ENCODE data around the gene SKOR1.

SKOR1 gene

DNA sequence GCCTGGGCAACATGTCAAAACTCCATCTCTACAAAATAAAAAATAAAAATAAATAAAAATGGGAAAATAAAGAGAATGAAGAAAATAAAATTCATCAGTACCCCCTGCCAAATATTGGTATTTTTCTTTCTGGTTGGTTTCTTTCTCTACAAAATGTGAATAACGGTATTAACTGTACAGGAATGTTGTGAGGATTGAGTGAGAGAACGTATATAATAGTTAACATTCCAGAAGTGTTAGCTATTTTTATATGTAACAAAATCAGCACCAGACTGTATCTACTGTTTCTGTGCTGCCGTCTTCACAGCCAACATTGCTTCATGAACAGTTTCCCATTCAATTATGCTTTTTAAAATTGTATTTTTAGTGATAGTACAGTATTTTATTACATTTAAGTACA, 40.0 kb downstream of the SKOR1 start:
- no peak for DNase-seq (ENCODE audit: low read depth)
- H3K4me3 ChIP-seq (ENCODE audit: control insufficient read depth, low read depth, low read length): no peak overlapping the region
- TF ChIP-seq, protein P1, sequence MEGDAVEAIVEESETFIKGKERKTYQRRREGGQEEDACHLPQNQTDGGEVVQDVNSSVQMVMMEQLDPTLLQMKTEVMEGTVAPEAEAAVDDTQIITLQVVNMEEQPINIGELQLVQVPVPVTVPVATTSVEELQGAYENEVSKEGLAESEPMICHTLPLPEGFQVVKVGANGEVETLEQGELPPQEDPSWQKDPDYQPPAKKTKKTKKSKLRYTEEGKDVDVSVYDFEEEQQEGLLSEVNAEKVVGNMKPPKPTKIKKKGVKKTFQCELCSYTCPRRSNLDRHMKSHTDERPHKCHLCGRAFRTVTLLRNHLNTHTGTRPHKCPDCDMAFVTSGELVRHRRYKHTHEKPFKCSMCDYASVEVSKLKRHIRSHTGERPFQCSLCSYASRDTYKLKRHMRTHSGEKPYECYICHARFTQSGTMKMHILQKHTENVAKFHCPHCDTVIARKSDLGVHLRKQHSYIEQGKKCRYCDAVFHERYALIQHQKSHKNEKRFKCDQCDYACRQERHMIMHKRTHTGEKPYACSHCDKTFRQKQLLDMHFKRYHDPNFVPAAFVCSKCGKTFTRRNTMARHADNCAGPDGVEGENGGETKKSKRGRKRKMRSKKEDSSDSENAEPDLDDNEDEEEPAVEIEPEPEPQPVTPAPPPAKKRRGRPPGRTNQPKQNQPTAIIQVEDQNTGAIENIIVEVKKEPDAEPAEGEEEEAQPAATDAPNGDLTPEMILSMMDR (conservative IDR thresholded peaks at IDR 0.05; ENCODE audit: control insufficient read depth, insufficient read depth, low read depth, low read length): no peak

DNA sequence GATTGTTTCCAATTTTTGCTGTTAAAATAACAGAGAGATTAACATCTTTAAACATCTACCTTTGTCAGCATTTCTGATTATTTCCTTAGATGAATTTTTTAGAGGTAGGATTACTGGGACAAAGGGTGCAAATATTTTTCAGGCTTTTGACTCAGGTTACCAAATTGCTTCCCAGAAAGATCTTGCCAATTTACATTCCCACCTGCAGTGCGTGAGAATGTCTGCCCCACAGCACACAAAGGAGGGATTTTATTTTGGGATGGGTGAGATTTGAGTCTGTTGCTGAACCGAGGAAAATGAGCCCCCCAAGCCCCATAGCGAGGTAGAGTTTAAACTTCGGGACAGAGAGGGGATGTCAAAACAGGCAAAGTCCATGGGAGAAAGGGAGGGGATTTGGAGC, 40.5 kb downstream of the SKOR1 start:
- no peak overlapping the region for H3K4me3 ChIP-seq (ENCODE audit: control insufficient read depth, low read depth, low read length)
- TF ChIP-seq, protein P1 (conservative IDR thresholded peaks at IDR 0.05; ENCODE audit: control insufficient read depth, insufficient read depth, low read depth, low read length): no peak
- DNase-seq (ENCODE audit: low read depth): no peak

DNA sequence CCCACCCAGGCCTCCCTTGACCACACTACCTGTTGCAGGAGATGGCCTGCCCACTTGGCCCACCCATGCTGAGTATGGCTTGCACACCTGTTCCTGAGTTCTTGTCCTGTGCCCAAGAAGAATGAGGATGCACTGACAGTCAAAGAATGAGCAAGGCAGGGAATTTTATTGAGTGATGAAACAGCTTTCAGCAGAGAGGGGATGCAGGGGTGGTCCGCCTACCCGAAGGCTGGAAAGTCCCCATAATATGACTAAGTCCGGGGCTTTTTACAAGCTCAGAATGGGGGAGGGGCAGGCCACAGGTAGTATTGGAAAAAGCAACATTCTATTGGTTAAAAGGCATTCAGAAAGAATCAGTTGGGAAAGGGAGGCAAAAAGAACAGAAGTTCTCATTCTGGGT, 44.4 kb downstream of the SKOR1 start:
- no peak for DNase-seq (ENCODE audit: low read depth)
- H3K4me3 ChIP-seq (ENCODE audit: control insufficient read depth, low read depth, low read length): no peak overlapping the region

DNA sequence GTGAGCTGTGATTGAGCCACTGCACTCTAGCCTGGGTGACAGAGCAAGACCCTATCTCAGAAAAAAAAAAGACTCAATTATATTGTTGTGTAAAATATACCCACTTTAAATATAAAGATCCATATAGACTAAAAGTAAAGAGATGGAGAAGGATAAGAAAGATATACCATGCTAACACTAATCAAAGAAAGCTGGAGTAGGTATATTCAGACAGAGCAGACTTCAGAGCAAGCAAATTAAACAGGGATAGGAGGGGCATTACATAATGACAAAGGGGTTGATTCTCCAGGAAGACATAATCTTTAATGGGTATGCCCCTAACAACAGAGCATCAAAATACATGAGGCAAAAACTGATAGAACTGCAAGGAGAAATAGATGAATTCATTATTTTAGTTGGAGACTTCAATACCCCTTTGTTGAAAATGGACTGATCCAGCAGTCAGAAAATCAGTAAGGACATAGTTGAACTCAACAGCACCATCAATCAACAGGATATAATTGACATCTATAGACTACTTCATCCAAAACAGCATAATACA, 45.6 kb downstream of the SKOR1 start:
- DNase-seq (ENCODE audit: low read depth): no peak
- no peak overlapping the region for H3K4me3 ChIP-seq (ENCODE audit: control insufficient read depth, low read depth, low read length)
- TF ChIP-seq, protein P1 (conservative IDR thresholded peaks at IDR 0.05; ENCODE audit: control insufficient read depth, insufficient read depth, low read depth, low read length): no peak

More for the DNA sequence above, 44.4 kb downstream of the SKOR1 start:
- TF ChIP-seq, protein P1 (conservative IDR thresholded peaks at IDR 0.05; ENCODE audit: control insufficient read depth, insufficient read depth, low read depth, low read length): no peak

DNA sequence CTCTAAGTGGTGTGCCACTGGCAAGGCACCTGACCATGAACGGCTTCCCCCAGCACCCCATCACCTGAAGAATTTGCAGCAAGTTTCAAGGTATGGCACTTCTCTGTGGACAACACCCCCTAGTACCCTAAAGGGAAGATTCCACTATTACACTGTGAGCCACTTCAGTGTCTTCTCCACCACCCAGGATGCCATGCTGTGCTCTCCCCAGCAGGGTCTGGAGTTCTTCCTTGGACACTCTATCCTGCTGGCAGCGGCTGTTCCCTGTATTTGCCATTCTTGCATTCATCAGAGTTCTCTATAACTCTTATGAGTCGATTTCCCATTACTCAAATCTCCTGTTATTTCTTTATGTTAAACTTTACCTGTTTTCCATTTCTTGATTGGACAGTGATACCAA, 48.5 kb downstream of the SKOR1 start:
- no peak for DNase-seq (ENCODE audit: low read depth)
- TF ChIP-seq, protein P1 (conservative IDR thresholded peaks at IDR 0.05; ENCODE audit: control insufficient read depth, insufficient read depth, low read depth, low read length): no peak
- H3K4me3 ChIP-seq (ENCODE audit: control insufficient read depth, low read depth, low read length): no peak overlapping the region

DNA sequence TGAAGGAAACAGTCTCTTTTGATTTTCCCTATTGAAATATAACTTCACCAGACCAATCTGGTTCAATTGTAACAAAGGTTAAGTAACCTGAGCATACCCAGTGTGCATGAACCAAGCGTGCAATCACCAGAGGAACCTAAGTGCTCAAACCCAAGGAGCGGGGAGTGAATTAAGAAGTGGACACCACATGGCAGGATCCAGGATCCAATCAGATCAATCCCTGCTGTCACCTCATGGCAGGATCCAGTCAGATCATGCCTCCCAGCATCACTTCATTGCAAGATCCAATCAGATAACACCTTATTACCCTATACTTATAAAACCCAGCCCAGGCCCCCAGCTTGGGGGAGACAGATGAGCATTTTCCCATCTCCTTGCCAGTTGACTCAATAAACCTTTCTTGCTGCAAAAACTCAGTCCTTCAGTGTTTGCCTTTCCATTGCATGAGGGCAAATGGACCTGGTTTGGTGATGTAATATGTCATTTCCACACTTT, 53.5 kb downstream of the SKOR1 start:
- TF ChIP-seq, protein P1 (conservative IDR thresholded peaks at IDR 0.05; ENCODE audit: control insufficient read depth, insufficient read depth, low read depth, low read length): no peak
- no peak overlapping the region for H3K4me3 ChIP-seq (ENCODE audit: control insufficient read depth, low read depth, low read length)

More for the DNA sequence above, 53.5 kb downstream of the SKOR1 start:
- DNase-seq (ENCODE audit: low read depth): no peak

Data from fibroblast of mammary gland (primary cell).